ENCODE data around the gene SCRN3.

- TF ChIP-seq POLR2A (IDR thresholded peaks at IDR 0.05) = no peak
- TF ChIP-seq CTCF (IDR thresholded peaks at IDR 0.05) = no peak
- TF ChIP-seq POLR2AphosphoS5 (IDR thresholded peaks at IDR 0.05) = no peak
Observed at GRCh38 chr2:174444761-174445160, 49.2 kb downstream of the SCRN3 start.
